Epithelial cell of esophagus (primary cell): ENCODE data around the gene CFAP92.
A peak's percentile ranks its signal among the peaks of the same experiment; 100 is the strongest.

Experiments used
- DNase-seq: peaks from one replicate; pipeline ENCODE4 v3.0.0; 2010; ENCODE audit warnings: low read depth
- H3K4me3 ChIP-seq: 2 replicates; pipeline ENCODE4 v1.5.1; 2011; ENCODE audit warnings: mild to moderate bottlenecking, low read length, control low read depth
- TF ChIP-seq, protein P1 (sequence below): IDR thresholded peaks from 2 replicates; pipeline ENCODE4 v1.5.1; 2011; ENCODE audit warnings: low read depth, mild to moderate bottlenecking, low read length, control low read depth, inconsistent platforms; ENCODE audit not compliant: insufficient read depth; ENCODE audit errors: missing control alignments

The CFAP92 gene

GRCh38 chr3:128971421-128972100, 22.3 kb downstream of the CFAP92 start:
- TF ChIP-seq, protein P1, sequence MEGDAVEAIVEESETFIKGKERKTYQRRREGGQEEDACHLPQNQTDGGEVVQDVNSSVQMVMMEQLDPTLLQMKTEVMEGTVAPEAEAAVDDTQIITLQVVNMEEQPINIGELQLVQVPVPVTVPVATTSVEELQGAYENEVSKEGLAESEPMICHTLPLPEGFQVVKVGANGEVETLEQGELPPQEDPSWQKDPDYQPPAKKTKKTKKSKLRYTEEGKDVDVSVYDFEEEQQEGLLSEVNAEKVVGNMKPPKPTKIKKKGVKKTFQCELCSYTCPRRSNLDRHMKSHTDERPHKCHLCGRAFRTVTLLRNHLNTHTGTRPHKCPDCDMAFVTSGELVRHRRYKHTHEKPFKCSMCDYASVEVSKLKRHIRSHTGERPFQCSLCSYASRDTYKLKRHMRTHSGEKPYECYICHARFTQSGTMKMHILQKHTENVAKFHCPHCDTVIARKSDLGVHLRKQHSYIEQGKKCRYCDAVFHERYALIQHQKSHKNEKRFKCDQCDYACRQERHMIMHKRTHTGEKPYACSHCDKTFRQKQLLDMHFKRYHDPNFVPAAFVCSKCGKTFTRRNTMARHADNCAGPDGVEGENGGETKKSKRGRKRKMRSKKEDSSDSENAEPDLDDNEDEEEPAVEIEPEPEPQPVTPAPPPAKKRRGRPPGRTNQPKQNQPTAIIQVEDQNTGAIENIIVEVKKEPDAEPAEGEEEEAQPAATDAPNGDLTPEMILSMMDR: no peak
- H3K4me3 ChIP-seq: no peak overlapping the region
- DNase-seq: no peak

GRCh38 chr3:128970740-128971047, 23.2 kb downstream of the CFAP92 start:
- TF ChIP-seq, protein P1: no peak
- H3K4me3 ChIP-seq: no peak overlapping the region
- no peak for DNase-seq

- peak; percentile 38 for DNase-seq
- no peak overlapping the region for H3K4me3 ChIP-seq
- TF ChIP-seq, protein P1: peak; percentile 96
Measured at GRCh38 chr3:128969993-128970739, 23.7 kb downstream of the CFAP92 start.

DNA sequence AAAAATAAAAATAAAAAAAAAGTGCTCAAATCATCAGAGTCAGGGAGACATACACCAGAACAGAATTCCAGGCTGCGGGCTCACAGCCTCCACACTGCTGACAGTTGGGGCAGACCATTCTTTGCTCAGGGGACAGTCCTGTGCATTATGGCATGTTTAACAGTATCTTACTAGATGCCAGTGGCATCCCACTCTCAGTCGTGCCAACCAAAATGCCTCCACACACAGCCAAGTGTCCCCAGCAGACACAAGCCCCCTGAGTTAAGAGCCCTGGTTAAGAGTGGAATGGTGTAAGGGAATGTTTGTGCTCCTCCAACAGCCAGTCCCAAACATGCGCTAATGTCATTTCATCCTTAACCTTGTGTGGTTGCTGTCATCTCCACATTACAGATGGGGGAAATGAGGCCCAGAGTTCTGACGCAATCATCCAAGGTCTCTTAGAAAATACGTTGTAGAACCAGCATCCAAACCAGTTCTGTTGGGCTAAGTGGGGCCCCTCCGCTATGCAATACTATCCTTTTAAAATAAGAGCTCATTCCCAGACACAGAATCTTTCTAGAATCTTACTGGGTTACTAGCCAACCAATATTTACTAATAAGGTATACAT, 26.0 kb downstream of the CFAP92 start:
- DNase-seq: no peak
- no peak overlapping the region for H3K4me3 ChIP-seq
- TF ChIP-seq, protein P1: no peak

GRCh38 chr3:128965818-128966217, 28.1 kb downstream of the CFAP92 start:
- TF ChIP-seq, protein P1: no peak
- H3K4me3 ChIP-seq: no peak overlapping the region
- DNase-seq: peak; percentile 72

GRCh38 chr3:128965280-128965679, 28.6 kb downstream of the CFAP92 start:
- no peak for DNase-seq
- TF ChIP-seq, protein P1: no peak
- no peak overlapping the region for H3K4me3 ChIP-seq
